ENCODE results near the gene KIAA0232.

GRCh38 chr4:6900181-6900812 is 117.8 kb downstream of the KIAA0232 start:
- TF ChIP-seq, protein P1, sequence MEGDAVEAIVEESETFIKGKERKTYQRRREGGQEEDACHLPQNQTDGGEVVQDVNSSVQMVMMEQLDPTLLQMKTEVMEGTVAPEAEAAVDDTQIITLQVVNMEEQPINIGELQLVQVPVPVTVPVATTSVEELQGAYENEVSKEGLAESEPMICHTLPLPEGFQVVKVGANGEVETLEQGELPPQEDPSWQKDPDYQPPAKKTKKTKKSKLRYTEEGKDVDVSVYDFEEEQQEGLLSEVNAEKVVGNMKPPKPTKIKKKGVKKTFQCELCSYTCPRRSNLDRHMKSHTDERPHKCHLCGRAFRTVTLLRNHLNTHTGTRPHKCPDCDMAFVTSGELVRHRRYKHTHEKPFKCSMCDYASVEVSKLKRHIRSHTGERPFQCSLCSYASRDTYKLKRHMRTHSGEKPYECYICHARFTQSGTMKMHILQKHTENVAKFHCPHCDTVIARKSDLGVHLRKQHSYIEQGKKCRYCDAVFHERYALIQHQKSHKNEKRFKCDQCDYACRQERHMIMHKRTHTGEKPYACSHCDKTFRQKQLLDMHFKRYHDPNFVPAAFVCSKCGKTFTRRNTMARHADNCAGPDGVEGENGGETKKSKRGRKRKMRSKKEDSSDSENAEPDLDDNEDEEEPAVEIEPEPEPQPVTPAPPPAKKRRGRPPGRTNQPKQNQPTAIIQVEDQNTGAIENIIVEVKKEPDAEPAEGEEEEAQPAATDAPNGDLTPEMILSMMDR (IDR thresholded peaks at IDR 0.05): no peak
- TF ChIP-seq POLR2AphosphoS5 (IDR thresholded peaks at IDR 0.05): no peak
- TF ChIP-seq POLR2A (IDR thresholded peaks at IDR 0.05; ENCODE audit: low read depth): no peak

Data from esophagus muscularis mucosa (tissue), 3 donors.